Measurements from ENCODE around the gene ACP7.

ACP7 gene

DNA sequence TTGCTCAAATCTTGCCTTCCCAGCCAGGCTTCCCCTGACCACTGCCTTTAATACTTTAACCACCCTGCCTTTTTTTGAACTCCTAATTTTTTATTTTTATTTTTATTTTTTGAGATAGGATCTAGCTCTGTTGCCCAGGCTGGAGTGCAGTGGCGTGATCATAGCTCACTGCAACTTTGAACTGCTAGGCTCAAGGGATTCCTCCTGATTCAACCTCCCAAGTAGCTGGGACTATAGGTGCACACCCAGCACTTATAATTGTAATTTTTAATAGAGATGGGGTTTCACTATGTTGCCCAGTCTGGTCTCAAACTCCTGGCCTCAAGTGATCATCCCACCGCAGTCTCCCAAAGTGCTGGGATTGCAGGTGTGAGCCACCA lies 30.1 kb upstream of the ACP7 start:
- H3K27me3 Mint-ChIP-seq (ENCODE audit: low read depth, poor library complexity): peaks cover 16% of the 10 kb centered on the region
- no peaks in the 10 kb centered on the region for H3K36me3 Mint-ChIP-seq (ENCODE audit: low read depth)
- TF ChIP-seq, protein P1, sequence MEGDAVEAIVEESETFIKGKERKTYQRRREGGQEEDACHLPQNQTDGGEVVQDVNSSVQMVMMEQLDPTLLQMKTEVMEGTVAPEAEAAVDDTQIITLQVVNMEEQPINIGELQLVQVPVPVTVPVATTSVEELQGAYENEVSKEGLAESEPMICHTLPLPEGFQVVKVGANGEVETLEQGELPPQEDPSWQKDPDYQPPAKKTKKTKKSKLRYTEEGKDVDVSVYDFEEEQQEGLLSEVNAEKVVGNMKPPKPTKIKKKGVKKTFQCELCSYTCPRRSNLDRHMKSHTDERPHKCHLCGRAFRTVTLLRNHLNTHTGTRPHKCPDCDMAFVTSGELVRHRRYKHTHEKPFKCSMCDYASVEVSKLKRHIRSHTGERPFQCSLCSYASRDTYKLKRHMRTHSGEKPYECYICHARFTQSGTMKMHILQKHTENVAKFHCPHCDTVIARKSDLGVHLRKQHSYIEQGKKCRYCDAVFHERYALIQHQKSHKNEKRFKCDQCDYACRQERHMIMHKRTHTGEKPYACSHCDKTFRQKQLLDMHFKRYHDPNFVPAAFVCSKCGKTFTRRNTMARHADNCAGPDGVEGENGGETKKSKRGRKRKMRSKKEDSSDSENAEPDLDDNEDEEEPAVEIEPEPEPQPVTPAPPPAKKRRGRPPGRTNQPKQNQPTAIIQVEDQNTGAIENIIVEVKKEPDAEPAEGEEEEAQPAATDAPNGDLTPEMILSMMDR (IDR thresholded peaks at IDR 0.05): no peak
- H3K4me1 Mint-ChIP-seq: peaks cover 6% of the 10 kb centered on the region
- no peak overlapping the region for H3K27ac Mint-ChIP-seq
- DNase-seq: no peak
- H3K4me3 Mint-ChIP-seq: no peak overlapping the region
- peaks cover 20% of the 10 kb centered on the region for H3K9me3 Mint-ChIP-seq

DNA sequence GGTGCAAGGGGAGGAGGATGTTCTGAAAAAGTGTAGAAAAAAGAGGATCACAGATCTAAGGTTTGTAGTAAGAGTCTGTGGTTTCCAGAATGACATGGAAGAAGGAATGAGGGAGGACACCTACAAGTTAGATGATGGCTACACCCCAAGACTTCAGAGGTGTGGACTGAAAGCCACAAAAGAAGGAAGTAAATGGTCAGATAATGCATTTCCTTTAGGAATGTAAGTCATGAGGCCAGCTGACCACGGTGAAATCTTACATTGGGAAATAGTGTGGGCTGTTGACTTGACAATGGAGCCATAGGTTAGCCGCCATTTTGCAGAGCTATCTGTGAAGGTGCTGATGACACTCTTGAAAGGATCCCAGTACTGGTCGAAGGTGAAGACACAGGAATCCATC lies 26.6 kb upstream of the ACP7 start:
- no peaks in the 10 kb centered on the region for H3K36me3 Mint-ChIP-seq (ENCODE audit: low read depth)
- no peak overlapping the region for H3K27ac Mint-ChIP-seq
- peaks cover 20% of the 10 kb centered on the region for H3K27me3 Mint-ChIP-seq (ENCODE audit: low read depth, poor library complexity)
- H3K4me1 Mint-ChIP-seq: peaks cover 6% of the 10 kb centered on the region
- DNase-seq: no peak
- H3K4me3 Mint-ChIP-seq: no peak overlapping the region
- peaks cover 17% of the 10 kb centered on the region for H3K9me3 Mint-ChIP-seq
- TF ChIP-seq, protein P1 (IDR thresholded peaks at IDR 0.05): no peak

DNA sequence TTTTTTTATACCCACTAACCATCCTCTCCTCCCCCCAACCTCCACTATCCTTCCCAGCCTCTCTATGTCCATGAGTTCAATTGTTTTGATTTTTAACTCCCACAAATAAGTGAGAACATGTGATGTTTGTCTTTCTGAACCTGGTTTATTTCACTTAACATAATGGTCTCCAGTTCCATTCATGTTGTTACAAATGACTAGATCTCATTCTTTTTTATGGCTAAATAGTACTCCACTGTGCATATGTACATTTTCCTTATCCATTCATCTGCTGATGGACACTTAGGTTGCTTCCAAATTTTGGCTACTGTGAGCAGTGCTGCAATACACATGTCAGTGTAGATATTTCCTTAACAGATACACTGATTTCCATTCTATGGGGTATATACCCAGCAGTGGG lies 24.9 kb upstream of the ACP7 start:
- TF ChIP-seq, protein P1 (IDR thresholded peaks at IDR 0.05): no peak
- no peak overlapping the region for H3K4me3 Mint-ChIP-seq
- H3K36me3 Mint-ChIP-seq (ENCODE audit: low read depth): no peaks in the 10 kb centered on the region

DNA sequence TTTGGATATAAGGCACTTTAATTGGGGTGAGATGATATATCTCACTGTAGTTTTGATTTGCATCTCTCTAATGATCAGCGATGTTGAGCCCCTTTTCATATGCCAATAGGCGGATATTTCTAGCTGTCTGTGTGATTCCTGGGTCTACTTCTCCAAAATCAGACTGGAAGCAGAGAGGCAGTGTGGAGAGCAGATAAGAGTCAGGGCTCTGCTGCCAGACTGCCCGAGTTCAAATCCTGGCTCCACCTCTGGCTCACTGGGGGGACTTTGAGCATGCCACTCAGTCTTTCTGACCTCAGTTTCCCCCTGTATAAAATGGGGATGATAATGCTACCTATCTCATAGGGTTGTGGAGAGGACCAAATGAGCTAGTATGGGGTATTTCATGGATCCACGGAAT lies 24.0 kb upstream of the ACP7 start:
- TF ChIP-seq, protein P1 (IDR thresholded peaks at IDR 0.05): no peak
- Mint-ChIP-seq H3K9me3 (peaks cover 11% of the 10 kb centered on the region), H3K4me1 (peaks cover 6% of the 10 kb centered on the region), H3K36me3 (ENCODE audit: low read depth) (no peaks in the 10 kb centered on the region), H3K27me3 (ENCODE audit: low read depth, poor library complexity) (peaks cover 16% of the 10 kb centered on the region), H3K27ac (no peak overlapping the region), H3K4me3 (no peak overlapping the region)
- DNase-seq: no peak

More for the DNA sequence above, 24.9 kb upstream of the ACP7 start:
- Mint-ChIP-seq H3K27ac (no peak overlapping the region), H3K9me3 (peaks cover 16% of the 10 kb centered on the region), H3K4me1 (peaks cover 6% of the 10 kb centered on the region), H3K27me3 (ENCODE audit: low read depth, poor library complexity) (peaks cover 14% of the 10 kb centered on the region)
- no peak for DNase-seq

DNA sequence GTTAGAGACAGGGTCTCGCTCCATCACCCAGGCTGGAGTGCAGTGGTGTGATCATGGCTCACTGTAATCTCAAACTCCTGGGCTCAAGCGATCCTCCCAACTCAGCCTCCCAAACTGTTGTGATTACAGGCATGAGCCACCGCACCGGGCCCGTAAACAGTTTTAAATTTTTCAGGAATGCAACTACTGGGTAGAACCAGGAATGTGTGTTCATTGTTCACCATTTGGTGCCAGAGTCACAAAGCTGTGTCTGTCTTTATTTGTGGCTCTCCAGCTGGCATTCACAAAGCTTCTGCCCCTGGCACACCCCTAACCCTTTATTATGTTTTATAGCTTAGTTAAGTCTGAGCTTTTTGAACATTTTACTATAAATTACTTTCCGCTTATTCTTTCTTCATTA lies 19.8 kb upstream of the ACP7 start:
- Mint-ChIP-seq H3K4me1 (no peaks in the 10 kb centered on the region), H3K27ac (no peak overlapping the region), H3K9me3 (peaks cover 12% of the 10 kb centered on the region), H3K36me3 (ENCODE audit: low read depth) (no peaks in the 10 kb centered on the region), H3K4me3 (no peak overlapping the region), H3K27me3 (ENCODE audit: low read depth, poor library complexity) (peaks cover 28% of the 10 kb centered on the region)
- TF ChIP-seq, protein P1 (IDR thresholded peaks at IDR 0.05): no peak
- no peak for DNase-seq

DNA sequence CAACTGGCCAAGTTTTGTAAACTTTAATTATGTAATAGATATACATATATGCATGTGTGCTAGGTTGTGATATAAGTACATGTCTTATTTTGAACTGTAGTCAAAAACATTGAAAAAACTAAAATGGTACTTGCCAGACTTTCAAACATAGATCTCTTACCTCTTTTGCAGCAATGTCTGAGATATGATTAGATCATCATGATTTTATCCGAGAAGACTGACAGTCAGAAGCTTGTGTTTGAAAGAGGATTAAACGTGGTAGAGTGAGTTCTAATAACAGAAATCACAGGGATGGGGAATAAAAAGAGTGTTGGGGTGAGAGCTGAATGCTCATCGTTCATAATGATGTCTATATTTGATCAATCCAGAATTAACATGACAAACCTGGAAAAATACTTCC lies 18.2 kb upstream of the ACP7 start:
- H3K4me1 Mint-ChIP-seq: no peaks in the 10 kb centered on the region
- H3K9me3 Mint-ChIP-seq: peaks cover 12% of the 10 kb centered on the region
- DNase-seq: no peak
- no peak overlapping the region for H3K27ac Mint-ChIP-seq
- H3K27me3 Mint-ChIP-seq (ENCODE audit: low read depth, poor library complexity): peaks cover 29% of the 10 kb centered on the region
- no peak overlapping the region for H3K4me3 Mint-ChIP-seq
- no peaks in the 10 kb centered on the region for H3K36me3 Mint-ChIP-seq (ENCODE audit: low read depth)
- TF ChIP-seq, protein P1 (IDR thresholded peaks at IDR 0.05): no peak
